ENCODE data around the gene ZNF578. TPM values are rescaled to one million over a fixed set of nuclear protein-coding genes. Genes with fewer than 3 reads are reported as not detected.
A peak's percentile ranks its signal among the peaks of the same experiment; 100 is the strongest.
"Not testable (repeated sequence)": the region's sequence is repeated elsewhere in the genome, so short reads cannot be mapped to it uniquely, and the experiment has no call there.

Gene ZNF578
- total RNA-seq, 1 donor from 2014 or later, result 2.6 TPM

- intact Hi-C loops (cut with DNase I); DNase-seq (ENCODE audit: low spot score): not testable (repeated sequence)
Observed at GRCh38 chr19:52500474-52500873, 47.1 kb downstream of the ZNF578 start.

GRCh38 chr19:52500991-52501390 lies 47.6 kb downstream of the ZNF578 start:
- intact Hi-C loops (cut with DNase I); DNase-seq (ENCODE audit: low spot score): not testable (repeated sequence)

- intact Hi-C loops (cut with DNase I), result no loop called here
- no peak for DNase-seq (ENCODE audit: low spot score)
Observed at GRCh38 chr19:52507266-52507665, 53.9 kb downstream of the ZNF578 start.

- DNase-seq (ENCODE audit: low spot score), result peak; percentile 14
- intact Hi-C loops (cut with DNase I), result no loop called here
Observed at GRCh38 chr19:52516191-52516590, 62.8 kb downstream of the ZNF578 start.

- intact Hi-C loops (cut with DNase I), result no loop called here
- no peak for DNase-seq (ENCODE audit: low spot score)
Observed at GRCh38 chr19:52518646-52519045, 65.3 kb downstream of the ZNF578 start.

GRCh38 chr19:52519175-52519574 lies 65.8 kb downstream of the ZNF578 start:
- intact Hi-C loops (cut with DNase I); DNase-seq (ENCODE audit: low spot score): not testable (repeated sequence)

- DNase-seq (ENCODE audit: low spot score), result no peak
- intact Hi-C loops (cut with DNase I), result no loop called here
Observed at GRCh38 chr19:52520013-52520412, 66.7 kb downstream of the ZNF578 start.

GRCh38 chr19:52522551-52522950 lies 69.2 kb downstream of the ZNF578 start:
- DNase-seq (ENCODE audit: low spot score), result no peak
- intact Hi-C loops (cut with DNase I), result no loop called here

- no peak for DNase-seq (ENCODE audit: low spot score)
- intact Hi-C loops (cut with DNase I), result no loop called here
Observed at GRCh38 chr19:52524086-52524485, 70.7 kb downstream of the ZNF578 start.

- intact Hi-C loops (cut with DNase I), result loop anchor here (1.0 to 5.0 kb wide), 3 partner anchors 8 to 130 kb away; partner anchors contain the start of genes ZNF528 and ZNF701
- peak; percentile 98 for DNase-seq (ENCODE audit: low spot score)
Observed at GRCh38 chr19:52527134-52527955, 74.0 kb downstream of the ZNF578 start, which contains the start of gene ZNF808. Gene ZNF808 (plus strand): TSS chr19:52527668. CDS start chr19:52543285, 15,617 bp downstream.

- no peak for DNase-seq (ENCODE audit: low spot score)
- intact Hi-C loops (cut with DNase I), result loop anchor here (1.0 to 5.0 kb wide), 3 partner anchors 7 to 131 kb away; partner anchors contain the start of genes ZNF528 and ZNF701
Observed at GRCh38 chr19:52527956-52528351, 74.6 kb downstream of the ZNF578 start.

GRCh38 chr19:52532480-52532879 lies 79.1 kb downstream of the ZNF578 start:
- intact Hi-C loops (cut with DNase I), result no loop called here
- no peak for DNase-seq (ENCODE audit: low spot score)

- DNase-seq (ENCODE audit: low spot score), result no peak
- intact Hi-C loops (cut with DNase I), result no loop called here
Observed at GRCh38 chr19:52533901-52534300, 80.5 kb downstream of the ZNF578 start.

GRCh38 chr19:52535385-52535770 lies 82.0 kb downstream of the ZNF578 start:
- intact Hi-C loops (cut with DNase I), result loop anchor here (1.0 kb wide), 1 partner anchor 8 kb away; the partner anchor contains the start of gene ZNF808
- not testable (repeated sequence) for DNase-seq (ENCODE audit: low spot score)

GRCh38 chr19:52535771-52536447 lies 82.6 kb downstream of the ZNF578 start:
- intact Hi-C loops (cut with DNase I), result loop anchor here (1.0 kb wide), 1 partner anchor 9 kb away; the partner anchor contains the start of gene ZNF808
- DNase-seq (ENCODE audit: low spot score), result peak; percentile 96

GRCh38 chr19:52536448-52536800 lies 83.1 kb downstream of the ZNF578 start:
- intact Hi-C loops (cut with DNase I), result no loop called here
- DNase-seq (ENCODE audit: low spot score), result no peak

- intact Hi-C loops (cut with DNase I); DNase-seq (ENCODE audit: low spot score): not testable (repeated sequence)
Observed at GRCh38 chr19:52538815-52539214, 85.5 kb downstream of the ZNF578 start.

GRCh38 chr19:52541176-52541575 lies 87.8 kb downstream of the ZNF578 start:
- intact Hi-C loops (cut with DNase I); DNase-seq (ENCODE audit: low spot score): not testable (repeated sequence)

GRCh38 chr19:52541608-52542007 lies 88.3 kb downstream of the ZNF578 start:
- DNase-seq (ENCODE audit: low spot score), result no peak
- intact Hi-C loops (cut with DNase I), result no loop called here

- DNase-seq (ENCODE audit: low spot score); intact Hi-C loops (cut with DNase I): not testable (repeated sequence)
Observed at GRCh38 chr19:52542541-52542940, 89.2 kb downstream of the ZNF578 start.
